Measurements from ENCODE around the gene AKR7A2.

The AKR7A2 gene

DNA sequence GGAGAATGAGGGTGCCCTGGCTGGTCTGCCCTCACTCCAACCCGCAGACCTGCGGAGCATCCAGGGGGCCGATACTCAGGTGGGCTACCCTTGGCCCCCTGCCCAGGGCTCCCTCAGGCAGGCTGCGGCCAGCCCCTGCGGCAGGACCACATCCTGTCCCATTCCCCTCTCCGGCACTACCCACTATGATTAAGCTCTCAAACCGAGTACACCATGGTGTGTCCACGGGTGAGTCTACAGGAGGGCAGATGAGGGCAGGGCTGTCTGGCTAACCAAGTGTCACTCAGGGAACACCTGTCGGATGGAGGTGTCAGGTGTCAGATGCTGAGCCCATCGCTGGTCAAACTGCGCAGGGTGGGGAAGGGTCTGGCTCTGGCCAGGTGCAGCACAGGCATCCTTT lies 47.4 kb upstream of the AKR7A2 start:
- no peak overlapping the region for H3K4me2 ChIP-seq (ENCODE audit: low read length)
- H3K27me3 ChIP-seq (ENCODE audit: control insufficient read depth, insufficient read depth, low read length), result no peaks in the 10 kb centered on the region
- H3K27ac ChIP-seq, result no peak overlapping the region
- H3K79me2 ChIP-seq, result peaks cover 3% of the 10 kb centered on the region
- no peak overlapping the region for H3K9ac ChIP-seq
- no peaks in the 10 kb centered on the region for H3K36me3 ChIP-seq (ENCODE audit: control insufficient read depth, insufficient read depth, low read length)
- no peak overlapping the region for H3K4me3 ChIP-seq (ENCODE audit: low read depth, low read length)
- TF ChIP-seq, protein P1, sequence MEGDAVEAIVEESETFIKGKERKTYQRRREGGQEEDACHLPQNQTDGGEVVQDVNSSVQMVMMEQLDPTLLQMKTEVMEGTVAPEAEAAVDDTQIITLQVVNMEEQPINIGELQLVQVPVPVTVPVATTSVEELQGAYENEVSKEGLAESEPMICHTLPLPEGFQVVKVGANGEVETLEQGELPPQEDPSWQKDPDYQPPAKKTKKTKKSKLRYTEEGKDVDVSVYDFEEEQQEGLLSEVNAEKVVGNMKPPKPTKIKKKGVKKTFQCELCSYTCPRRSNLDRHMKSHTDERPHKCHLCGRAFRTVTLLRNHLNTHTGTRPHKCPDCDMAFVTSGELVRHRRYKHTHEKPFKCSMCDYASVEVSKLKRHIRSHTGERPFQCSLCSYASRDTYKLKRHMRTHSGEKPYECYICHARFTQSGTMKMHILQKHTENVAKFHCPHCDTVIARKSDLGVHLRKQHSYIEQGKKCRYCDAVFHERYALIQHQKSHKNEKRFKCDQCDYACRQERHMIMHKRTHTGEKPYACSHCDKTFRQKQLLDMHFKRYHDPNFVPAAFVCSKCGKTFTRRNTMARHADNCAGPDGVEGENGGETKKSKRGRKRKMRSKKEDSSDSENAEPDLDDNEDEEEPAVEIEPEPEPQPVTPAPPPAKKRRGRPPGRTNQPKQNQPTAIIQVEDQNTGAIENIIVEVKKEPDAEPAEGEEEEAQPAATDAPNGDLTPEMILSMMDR (IDR thresholded peaks at IDR 0.05), result no peak
- H2AFZ ChIP-seq, result no peak overlapping the region
- no peaks in the 10 kb centered on the region for H3K9me3 ChIP-seq (ENCODE audit: control insufficient read depth, low read length)
- H3K4me1 ChIP-seq, result no peaks in the 10 kb centered on the region

DNA sequence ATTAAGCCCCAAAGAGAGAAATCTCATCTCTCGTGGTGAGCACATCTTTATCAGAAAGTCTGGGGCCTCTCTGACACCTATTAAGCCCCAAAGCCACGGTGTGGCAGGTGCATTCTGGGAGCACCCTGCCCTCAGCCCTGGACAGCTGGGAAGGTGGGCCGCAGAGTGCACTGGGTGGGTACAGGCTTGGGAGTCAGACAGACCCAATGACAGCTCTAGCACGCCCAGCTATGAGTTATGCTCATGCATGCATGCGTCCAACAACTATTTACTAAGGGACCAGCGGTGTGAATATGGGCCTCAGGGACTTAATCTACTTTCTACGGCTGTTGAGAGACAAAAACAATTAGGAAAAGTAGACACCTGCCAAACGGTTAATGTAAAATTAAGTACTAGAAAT lies 46.8 kb upstream of the AKR7A2 start:
- H3K36me3 ChIP-seq (ENCODE audit: control insufficient read depth, insufficient read depth, low read length), result no peaks in the 10 kb centered on the region
- no peak overlapping the region for H3K27ac ChIP-seq
- TF ChIP-seq, protein P1 (IDR thresholded peaks at IDR 0.05), result no peak

DNA sequence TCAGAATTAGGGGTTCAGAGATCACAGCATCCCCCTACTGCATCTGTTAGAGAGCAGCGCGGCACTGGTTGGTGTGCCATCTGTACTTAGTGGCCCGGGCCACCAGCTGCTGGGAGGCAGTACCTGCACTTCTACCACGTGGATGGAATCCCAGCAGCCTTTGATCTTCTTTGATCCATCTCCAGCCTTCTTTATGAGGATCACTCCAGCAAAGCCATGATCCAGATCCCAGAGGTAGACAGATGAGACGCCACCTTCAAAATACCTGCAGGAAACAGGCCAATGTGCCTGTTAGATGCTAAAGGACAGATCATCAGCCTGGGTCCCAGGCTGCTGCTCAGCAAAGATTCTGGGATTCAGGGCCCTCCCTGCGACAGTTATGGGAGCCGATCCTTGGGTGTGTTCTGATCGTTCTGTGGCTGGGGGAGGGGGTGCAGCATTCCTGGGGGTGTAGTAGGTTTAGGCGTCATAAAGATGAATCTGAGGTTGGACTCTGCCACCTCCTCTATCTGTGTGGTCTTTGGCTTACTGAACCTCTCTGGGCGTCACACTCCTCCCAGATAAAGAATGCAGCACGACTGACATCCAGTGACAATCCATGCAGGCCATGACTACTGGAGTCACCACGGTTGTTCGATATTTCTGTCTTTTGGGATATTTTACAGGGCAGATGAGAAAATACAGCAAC lies 45.5 kb upstream of the AKR7A2 start:
- Histone ChIP-seq H3K27me3 (ENCODE audit: control insufficient read depth, insufficient read depth, low read length) (no peaks in the 10 kb centered on the region), H3K4me3 (ENCODE audit: low read depth, low read length) (no peak overlapping the region), H3K36me3 (ENCODE audit: control insufficient read depth, insufficient read depth, low read length) (no peaks in the 10 kb centered on the region), H3K9ac (no peak overlapping the region), H3K4me1 (no peaks in the 10 kb centered on the region), H2AFZ (no peak overlapping the region), H3K4me2 (ENCODE audit: low read length) (no peak overlapping the region), H3K79me2 (peaks cover 3% of the 10 kb centered on the region), H3K9me3 (ENCODE audit: control insufficient read depth, low read length) (no peaks in the 10 kb centered on the region), H3K27ac (no peak overlapping the region)
- TF ChIP-seq, protein P1 (IDR thresholded peaks at IDR 0.05), result no peak

More for the DNA sequence above, 46.8 kb upstream of the AKR7A2 start:
- no peaks in the 10 kb centered on the region for H3K4me1 ChIP-seq
- H2AFZ ChIP-seq, result no peak overlapping the region
- no peak overlapping the region for H3K4me2 ChIP-seq (ENCODE audit: low read length)
- no peak overlapping the region for H3K9ac ChIP-seq
- H3K27me3 ChIP-seq (ENCODE audit: control insufficient read depth, insufficient read depth, low read length), result no peaks in the 10 kb centered on the region
- H3K9me3 ChIP-seq (ENCODE audit: control insufficient read depth, low read length), result no peaks in the 10 kb centered on the region
- H3K4me3 ChIP-seq (ENCODE audit: low read depth, low read length), result no peak overlapping the region
- H3K79me2 ChIP-seq, result peaks cover 3% of the 10 kb centered on the region

DNA sequence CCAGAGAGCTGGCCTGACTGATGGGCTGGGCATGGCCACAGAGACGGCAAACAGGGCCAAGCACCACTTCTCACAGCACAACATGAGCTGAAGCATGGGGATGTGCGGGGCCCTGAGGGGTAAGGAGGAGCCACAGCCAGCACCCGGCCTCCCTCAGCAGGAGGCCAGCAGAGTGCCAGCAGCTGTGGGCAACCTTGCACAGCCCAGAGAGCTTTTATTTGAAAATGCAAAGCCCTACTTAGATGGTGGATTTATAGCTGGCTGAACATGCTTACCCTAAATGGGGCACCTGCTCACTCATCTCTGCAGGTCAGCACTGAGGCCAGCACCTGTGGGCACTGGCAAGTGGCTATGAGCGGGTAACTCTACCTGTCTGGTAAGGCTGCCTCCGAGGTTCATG lies 44.3 kb upstream of the AKR7A2 start:
- H3K27me3 ChIP-seq (ENCODE audit: control insufficient read depth, insufficient read depth, low read length), result no peaks in the 10 kb centered on the region
- no peaks in the 10 kb centered on the region for H3K36me3 ChIP-seq (ENCODE audit: control insufficient read depth, insufficient read depth, low read length)
- TF ChIP-seq, protein P1 (IDR thresholded peaks at IDR 0.05), result no peak
- H2AFZ ChIP-seq, result no peak overlapping the region
- H3K9me3 ChIP-seq (ENCODE audit: control insufficient read depth, low read length), result no peaks in the 10 kb centered on the region
- H3K27ac ChIP-seq, result no peak overlapping the region
- no peak overlapping the region for H3K4me3 ChIP-seq (ENCODE audit: low read depth, low read length)
- no peaks in the 10 kb centered on the region for H3K4me1 ChIP-seq
- no peak overlapping the region for H3K4me2 ChIP-seq (ENCODE audit: low read length)
- no peak overlapping the region for H3K9ac ChIP-seq
- peaks cover 1% of the 10 kb centered on the region for H3K79me2 ChIP-seq

DNA sequence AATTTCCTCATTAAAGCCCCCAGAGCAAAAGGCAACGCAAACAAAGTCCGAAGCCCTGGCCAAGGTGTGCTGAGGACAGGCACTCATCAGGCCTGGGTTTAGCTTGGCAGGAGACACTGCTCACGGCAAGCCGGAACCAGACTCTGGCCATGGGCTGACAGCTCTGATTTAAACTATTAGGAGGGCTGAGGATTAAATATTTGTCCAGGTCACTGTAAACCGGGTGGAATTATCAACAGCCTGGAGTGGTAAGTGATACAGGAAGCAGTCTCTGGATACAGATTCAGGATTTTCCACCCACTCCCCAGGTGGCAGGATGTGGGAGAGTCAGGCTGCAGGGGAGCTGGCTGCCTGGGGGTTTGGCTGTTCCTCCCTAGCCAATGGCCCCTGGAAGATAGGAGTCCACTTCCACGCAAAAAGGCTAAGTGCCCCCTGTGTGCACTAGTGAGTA lies 42.6 kb upstream of the AKR7A2 start:
- no peaks in the 10 kb centered on the region for H3K79me2 ChIP-seq
- no peaks in the 10 kb centered on the region for H3K36me3 ChIP-seq (ENCODE audit: control insufficient read depth, insufficient read depth, low read length)
- TF ChIP-seq, protein P1 (IDR thresholded peaks at IDR 0.05), result no peak
- H2AFZ ChIP-seq, result no peak overlapping the region
- no peak overlapping the region for H3K4me3 ChIP-seq (ENCODE audit: low read depth, low read length)
- no peaks in the 10 kb centered on the region for H3K27me3 ChIP-seq (ENCODE audit: control insufficient read depth, insufficient read depth, low read length)
- H3K9ac ChIP-seq, result no peak overlapping the region
- no peaks in the 10 kb centered on the region for H3K4me1 ChIP-seq
- no peak overlapping the region for H3K4me2 ChIP-seq (ENCODE audit: low read length)
- no peaks in the 10 kb centered on the region for H3K9me3 ChIP-seq (ENCODE audit: control insufficient read depth, low read length)
- no peak overlapping the region for H3K27ac ChIP-seq
